Tibial artery (tissue), 4 donors: ENCODE measurements around the gene AQP7.

Experiments
- DNase-seq, 2 donors: peaks; one replicate each; pipeline ENCODE4 v3.0.0-alpha.2; 2019
- H3K27ac ChIP-seq, 2 donors: fragments of 200-600 bp; sonication (generic) in 1 of 2; 1 replicate in 1 of 2; 2 replicates in 1 of 2; pipeline ENCODE4 v1.5.1; 2018 to 2019; ENCODE audit warnings: mild to moderate bottlenecking in 1 of 2
- H3K27me3 ChIP-seq, 2 donors: fragments of 200-600 bp; sonication (generic) in 1 of 2; one replicate each; pipeline versions ENCODE4 v1.5.1 to v1.6.0; 2016 to 2019
- H3K36me3 ChIP-seq, 3 donors: fragments of 200-600 bp; sonication (generic) in 2 of 3; one replicate each; pipeline ENCODE4 v1.5.1; 2016 to 2019; ENCODE audit warnings: mild to moderate bottlenecking in 2 of 3
- H3K4me1 ChIP-seq, 4 donors: fragments of 200-600 bp; sonication (generic) in 2 of 4; 1 replicate in 3 of 4; 2 replicates in 1 of 4; pipeline ENCODE4 v1.5.1; 2016 to 2019
- H3K4me3 ChIP-seq, 2 donors: fragments of 200-600 bp; sonication (generic) in 1 of 2; 1 replicate in 1 of 2; 2 replicates in 1 of 2; pipeline ENCODE4 v1.5.1; 2018 to 2019; ENCODE audit warnings: mild to moderate bottlenecking in 2 of 2
- H3K9me3 ChIP-seq, 3 donors: fragments of 200-600 bp; sonication (generic) in 1 of 3; one replicate each; pipeline ENCODE4 v1.5.1; 2016 to 2019
- CTCF ChIP-seq, 2 experiments: fragments of 200-600 bp in 1 of 2; fragments of 450-650 bp in 1 of 2; IDR thresholded peaks; one replicate each; pipeline ENCODE4 v1.5.1; 2017 to 2019; ENCODE audit warnings: antibody characterized with exemption in 2 of 2, mild to moderate bottlenecking in 1 of 2, moderate library complexity in 1 of 2
- intact Hi-C: fragments of 100-400 bp; cut with DNase I; formaldehyde crosslinking; loops from one replicate; pipeline ENCODE4 v1.15.0; 2023; ENCODE audit warnings: low total_unique reads

Gene AQP7

DNA sequence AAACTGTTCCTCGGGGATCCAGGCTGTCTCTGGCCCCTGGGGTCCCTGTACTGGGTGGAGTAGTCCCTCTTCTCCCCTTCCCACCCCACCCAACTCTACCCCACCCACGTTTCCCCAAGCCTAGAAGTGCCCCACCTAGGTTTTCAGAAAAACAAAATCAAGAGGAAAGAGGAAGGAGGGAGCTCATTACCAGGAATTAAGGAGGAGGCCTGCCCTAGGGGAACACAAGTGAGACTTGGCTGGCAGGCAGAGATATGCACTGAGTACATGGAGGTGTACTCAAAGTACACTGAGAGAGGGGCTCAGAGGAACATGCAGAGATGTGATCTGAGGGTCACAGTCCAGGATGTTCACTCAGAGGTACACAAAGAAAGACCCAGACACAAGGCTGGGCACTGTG lies 34.8 kb upstream of the AQP7 start:
- TF ChIP-seq CTCF (IDR thresholded peaks at IDR 0.05): no peak
- Histone ChIP-seq H3K27ac (no peak overlapping the region), H3K4me3 (no peak overlapping the region), H3K36me3 (peaks cover 0 to 3% (median 0%) of the 10 kb centered on the region in 3 donors), H3K27me3 (peaks cover 0 to 28% of the 10 kb centered on the region in 2 donors), H3K4me1 (no peaks in the 10 kb centered on the region), H3K9me3 (no peaks in the 10 kb centered on the region)
- DNase-seq: no peak
- intact Hi-C loops: no loop called here

DNA sequence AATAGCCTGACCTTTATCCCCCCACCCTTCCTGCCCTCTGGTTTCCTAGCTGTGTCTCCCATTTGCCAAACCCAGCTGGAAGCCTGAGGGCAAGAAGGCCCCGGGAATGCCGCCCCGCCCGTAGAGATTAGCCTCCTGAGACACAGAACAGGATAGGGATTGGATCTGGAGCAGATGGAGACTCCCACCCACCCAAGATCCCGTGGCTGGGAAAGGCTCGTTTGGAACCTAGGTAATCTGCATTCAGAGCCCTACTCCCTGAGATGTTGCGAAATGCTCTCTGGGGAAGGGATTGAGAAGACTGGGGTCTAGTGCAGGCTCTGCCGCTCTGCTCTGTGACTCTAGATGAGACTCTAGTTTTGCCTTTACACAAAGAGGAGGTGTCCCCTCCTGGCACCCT lies 34.1 kb upstream of the AQP7 start:
- intact Hi-C loops: no loop called here
- no peak overlapping the region for H3K27ac ChIP-seq
- no peaks in the 10 kb centered on the region for H3K4me1 ChIP-seq

GRCh38 chr9:33435821-33436277 lies 33.5 kb upstream of the AQP7 start:
- H3K9me3 ChIP-seq: no peaks in the 10 kb centered on the region
- no peak overlapping the region for H3K27ac ChIP-seq
- H3K36me3 ChIP-seq: no peaks in the 10 kb centered on the region
- no peaks in the 10 kb centered on the region for H3K4me1 ChIP-seq
- no peak overlapping the region for H3K4me3 ChIP-seq
- intact Hi-C loops: no loop called here
- no peak for TF ChIP-seq CTCF (IDR thresholded peaks at IDR 0.05)
- no peak for DNase-seq
- H3K27me3 ChIP-seq: peaks cover 0 to 28% of the 10 kb centered on the region in 2 donors

More for the DNA sequence above, 34.1 kb upstream of the AQP7 start:
- no peak for TF ChIP-seq CTCF (IDR thresholded peaks at IDR 0.05)
- H3K27me3 ChIP-seq: peaks cover 0 to 28% of the 10 kb centered on the region in 2 donors
- no peak for DNase-seq
- H3K4me3 ChIP-seq: no peak overlapping the region
- H3K36me3 ChIP-seq: no peaks in the 10 kb centered on the region
- H3K9me3 ChIP-seq: no peaks in the 10 kb centered on the region

DNA sequence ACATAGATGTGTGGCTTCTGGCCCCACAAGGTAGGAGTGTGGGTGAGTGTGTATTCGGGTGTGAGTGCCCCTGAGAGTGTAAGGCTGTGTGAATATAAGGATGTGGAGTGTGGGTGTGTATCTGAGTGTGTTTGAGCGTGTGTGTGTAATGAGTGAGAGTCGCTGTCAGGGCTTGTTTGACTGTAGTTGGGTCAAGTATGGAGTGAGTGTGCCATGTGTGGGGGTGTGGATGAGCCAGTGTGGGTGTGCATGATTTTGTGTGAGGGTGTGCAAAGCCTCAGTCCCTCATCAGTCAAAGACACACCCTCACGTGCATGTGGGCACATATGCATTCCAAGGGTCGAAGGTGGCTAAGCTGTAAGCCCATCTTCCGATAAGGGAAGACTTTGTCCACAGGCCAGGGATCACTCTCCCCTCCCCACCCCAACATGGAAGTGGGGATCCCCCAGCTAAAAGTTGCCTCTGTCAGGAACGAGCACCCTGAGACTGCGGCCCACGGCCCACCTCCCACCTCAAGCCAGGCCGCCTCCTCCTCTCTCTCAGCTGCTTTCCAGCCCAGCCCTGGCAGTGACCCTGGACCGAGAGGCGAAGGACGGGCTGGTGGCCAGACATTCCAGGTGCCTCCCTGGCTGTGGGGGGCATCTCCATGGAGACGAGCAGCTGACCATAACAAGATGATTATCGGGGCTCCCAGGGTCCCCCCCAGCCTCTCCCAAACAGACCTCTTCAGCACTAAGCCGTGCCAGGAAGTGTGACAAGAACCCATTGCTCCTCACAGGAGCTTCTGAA lies 32.1 kb upstream of the AQP7 start:
- no peaks in the 10 kb centered on the region for H3K36me3 ChIP-seq
- H3K4me1 ChIP-seq: no peaks in the 10 kb centered on the region
- TF ChIP-seq CTCF (IDR thresholded peaks at IDR 0.05): no peak
- no peak overlapping the region for H3K4me3 ChIP-seq
- DNase-seq: no peak
- no peaks in the 10 kb centered on the region for H3K9me3 ChIP-seq
- peaks cover 0 to 25% of the 10 kb centered on the region in 2 donors for H3K27me3 ChIP-seq
- intact Hi-C loops: no loop called here
- no peak overlapping the region for H3K27ac ChIP-seq

- intact Hi-C loops: no loop called here
- DNase-seq: no peak
- Histone ChIP-seq H3K4me1 (no peaks in the 10 kb centered on the region), H3K4me3 (no peak overlapping the region), H3K36me3 (no peaks in the 10 kb centered on the region), H3K27me3 (peaks cover 0 to 23% of the 10 kb centered on the region in 2 donors), H3K27ac (no peak overlapping the region), H3K9me3 (no peaks in the 10 kb centered on the region)
- TF ChIP-seq CTCF (IDR thresholded peaks at IDR 0.05): no peak
Observed at GRCh38 chr9:33433871-33434270, 31.5 kb upstream of the AQP7 start.
